Nucleus accumbens (tissue), 56 donors: ENCODE measurements around the gene SLC26A3.

ENCODE experiments used
- DNase-seq, 56 donors: peaks; one replicate each; lab custom pipeline; 2025; lab: John Stamatoyannopoulos, UW

The SLC26A3 gene

DNA sequence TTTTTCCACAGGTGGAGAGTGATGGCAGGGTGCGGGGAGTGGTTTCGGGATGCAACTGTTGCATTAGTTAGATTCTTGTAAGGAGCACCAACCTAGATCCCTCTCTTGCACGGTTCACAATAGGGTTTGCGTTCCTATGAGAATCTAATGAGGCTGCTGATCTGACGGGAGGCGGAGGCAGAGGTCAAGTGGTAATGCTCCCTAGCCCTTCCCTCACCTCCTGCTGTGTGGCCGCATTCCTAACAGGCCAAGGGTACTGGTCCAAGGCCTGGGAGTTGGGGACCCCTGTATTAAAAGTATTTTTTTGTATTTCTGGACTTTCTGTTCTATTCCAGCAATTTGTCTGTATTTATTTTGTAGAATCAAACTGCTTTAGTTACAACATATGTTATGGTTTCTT lies 51.9 kb downstream of the SLC26A3 start:
- no peak for DNase-seq

DNA sequence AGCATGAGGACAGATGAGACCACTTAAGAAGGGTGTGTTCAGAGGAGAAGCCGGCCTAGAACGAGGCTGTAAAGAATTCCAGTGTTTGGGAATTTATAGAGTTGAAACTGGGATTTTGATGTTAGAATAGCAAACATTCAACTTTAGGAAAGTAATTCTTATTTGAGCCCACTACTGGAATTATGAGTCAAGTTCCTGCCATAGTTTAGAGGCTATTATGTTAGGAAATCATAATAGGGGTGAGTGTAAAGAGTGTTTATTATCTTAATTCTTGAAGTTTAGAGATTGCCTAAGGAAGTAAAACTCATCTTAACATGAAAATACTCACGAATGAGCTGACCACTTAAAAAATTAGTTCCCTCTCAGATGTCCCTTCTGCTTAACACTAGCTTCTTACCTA lies 57.0 kb downstream of the SLC26A3 start:
- DNase-seq: no peak

DNA sequence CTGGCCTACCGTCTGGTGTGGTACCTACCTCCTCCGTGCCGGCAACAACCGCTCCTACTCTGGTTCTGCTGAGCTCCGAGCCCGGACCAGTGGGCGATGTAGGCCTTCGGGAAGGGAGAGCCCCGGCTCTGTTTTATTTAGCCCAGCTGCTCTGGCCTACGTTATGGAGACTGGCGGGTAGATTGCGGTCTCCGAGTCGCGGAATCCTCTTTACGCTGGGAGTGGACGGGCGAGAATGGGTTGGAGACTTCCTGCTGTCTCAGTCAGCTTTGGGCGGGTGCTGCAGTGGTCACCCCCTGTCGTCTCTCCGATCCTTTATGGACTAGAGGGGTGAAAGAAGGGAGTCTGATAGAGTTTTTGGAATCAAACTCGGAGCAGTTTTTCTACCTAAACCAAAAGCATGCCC lies 58.7 kb downstream of the SLC26A3 start:
- DNase-seq: peak in 3 of 56 donors; percentile 38 to 79 (median 55)

- peak; percentile 64 to 99 (median 95) for DNase-seq
Measured at GRCh38 chr7:107743567-107744344, 59.3 kb downstream of the SLC26A3 start, which contains the start of gene CBLL1. Gene CBLL1, plus strand, starts transcription at chr7:107744142. Its CDS starts 22 bp downstream, at chr7:107744164.

DNA sequence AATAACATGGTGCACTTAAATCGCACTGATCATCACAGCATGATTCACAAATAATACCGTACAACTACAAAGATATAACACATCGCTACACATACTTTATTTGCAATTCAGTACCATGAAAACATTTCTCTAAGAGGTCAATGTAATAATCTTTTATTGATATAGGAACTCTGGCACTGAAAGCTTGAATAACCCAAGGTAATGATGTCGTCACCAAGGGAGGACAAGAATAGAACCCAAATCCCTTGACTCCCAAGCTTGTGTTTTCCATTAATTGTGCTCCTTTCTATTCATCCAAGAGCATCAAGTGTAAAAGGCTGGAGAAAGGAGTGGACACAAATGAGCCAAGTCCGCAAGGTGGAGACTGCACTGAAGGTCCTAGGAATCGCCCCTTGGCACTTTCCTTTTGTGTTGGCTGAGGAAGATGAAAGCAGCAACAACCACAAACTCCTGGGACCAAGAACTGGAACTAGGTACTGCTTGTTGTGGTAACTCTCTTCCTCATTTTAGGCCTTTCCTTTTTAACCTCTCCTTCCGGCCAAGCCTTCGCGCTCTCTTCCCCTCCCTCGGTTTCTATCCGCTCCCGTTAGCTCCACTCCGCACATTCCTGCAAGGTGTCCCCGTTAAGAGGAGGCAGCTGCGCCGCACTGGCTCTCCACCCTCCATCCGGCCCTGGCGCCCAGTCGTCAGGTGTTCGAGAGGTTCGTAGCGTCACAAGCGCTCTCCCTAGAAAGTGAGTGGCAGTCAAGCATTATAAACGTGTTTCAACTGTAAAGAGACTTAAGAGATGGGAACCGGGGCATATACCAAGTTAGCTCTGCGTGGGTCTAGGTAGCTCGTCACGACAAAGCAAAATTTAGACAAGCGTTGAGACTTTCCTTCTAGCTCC lies 60.1 kb downstream of the SLC26A3 start:
- peak in 29 of 56 donors; percentile 29 to 86 (median 66) for DNase-seq

DNA sequence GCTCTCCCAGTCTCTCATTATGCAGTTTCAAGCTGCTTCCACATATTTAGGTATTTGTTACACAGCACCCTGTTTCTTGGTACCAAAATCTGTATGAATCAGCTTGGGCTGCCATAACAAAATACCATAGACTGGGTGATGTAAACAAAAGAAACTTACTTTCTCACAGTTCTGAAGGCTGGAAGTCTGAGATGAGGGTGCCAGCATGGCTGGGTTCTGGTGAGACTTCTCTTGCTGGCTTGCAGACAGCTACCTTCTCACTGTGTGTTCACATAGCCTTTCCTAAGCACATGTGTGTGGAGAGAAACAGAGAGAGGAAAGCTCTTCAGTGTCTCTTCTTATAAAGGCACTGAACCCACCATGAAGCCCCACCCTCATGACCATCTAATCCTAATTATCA lies 74.7 kb downstream of the SLC26A3 start:
- no peak for DNase-seq

GRCh38 chr7:107726356-107727130 lies 76.5 kb downstream of the SLC26A3 start:
- no peak for DNase-seq

DNA sequence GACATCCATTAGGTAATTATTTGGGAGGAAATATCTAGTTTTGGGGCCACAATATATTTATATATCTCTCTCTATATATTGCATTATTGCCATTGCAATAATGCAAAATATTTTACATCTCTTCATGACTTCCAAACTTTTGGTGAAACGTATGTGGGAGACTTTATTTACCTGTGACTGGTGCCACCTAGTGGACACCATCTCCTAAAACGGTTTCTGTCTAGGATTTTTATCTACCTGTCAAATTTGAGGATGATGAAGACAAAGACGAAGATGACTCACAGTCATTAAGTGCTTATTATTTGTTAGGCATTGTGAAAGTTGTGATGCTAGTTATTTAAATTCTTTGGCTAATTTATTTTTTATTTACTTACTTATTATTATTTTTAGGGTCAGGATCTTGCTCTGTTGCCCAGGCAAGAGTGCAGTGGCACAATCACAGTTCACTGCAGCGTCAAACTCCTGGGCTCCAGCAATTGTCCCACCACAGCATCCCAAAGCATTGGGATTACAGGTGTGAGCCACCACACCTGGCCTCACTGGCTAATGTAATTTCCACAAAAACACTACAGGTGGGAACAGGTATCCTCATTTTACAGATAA lies 77.8 kb downstream of the SLC26A3 start:
- DNase-seq: peak in 16 of 56 donors; percentile 1 to 68 (median 10)

GRCh38 chr7:107723255-107723654 lies 79.8 kb downstream of the SLC26A3 start:
- DNase-seq: no peak

- DNase-seq: no peak
Measured at GRCh38 chr7:107721286-107721685, 81.7 kb downstream of the SLC26A3 start.

DNA sequence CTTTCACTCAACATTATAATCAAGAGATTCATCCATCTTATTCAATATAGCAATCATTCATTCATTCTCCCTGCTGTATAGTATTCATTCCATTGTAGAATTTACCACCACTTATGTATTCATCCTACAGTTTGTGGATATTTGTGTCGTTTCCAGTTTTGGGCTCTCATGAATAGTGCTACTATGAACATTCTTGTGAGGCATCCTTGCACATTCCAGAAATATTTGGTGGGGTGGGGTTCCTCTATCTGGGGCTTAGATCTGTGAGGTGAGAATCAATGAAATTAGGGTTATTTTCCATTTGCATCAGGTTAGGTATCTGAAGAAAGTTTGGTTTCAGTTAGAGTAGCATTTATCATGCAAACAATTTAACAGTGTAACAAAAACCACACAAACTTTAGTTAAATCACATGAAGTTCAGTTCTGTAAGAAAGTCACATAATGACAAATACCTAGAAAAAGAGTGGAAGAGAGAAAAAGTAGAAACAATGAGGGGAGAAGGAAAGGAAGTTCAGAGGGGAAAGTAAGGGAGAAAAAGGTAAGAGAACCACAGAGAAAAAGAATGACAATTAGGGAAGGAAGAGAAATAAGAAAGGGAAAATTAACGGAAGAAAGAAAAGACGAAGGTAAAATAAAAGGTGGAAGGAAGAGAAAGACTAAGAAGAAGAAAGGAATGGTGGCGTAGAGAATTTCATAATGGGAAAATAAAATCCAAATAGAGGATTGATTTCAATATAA lies 84.4 kb downstream of the SLC26A3 start:
- DNase-seq: no peak

DNA sequence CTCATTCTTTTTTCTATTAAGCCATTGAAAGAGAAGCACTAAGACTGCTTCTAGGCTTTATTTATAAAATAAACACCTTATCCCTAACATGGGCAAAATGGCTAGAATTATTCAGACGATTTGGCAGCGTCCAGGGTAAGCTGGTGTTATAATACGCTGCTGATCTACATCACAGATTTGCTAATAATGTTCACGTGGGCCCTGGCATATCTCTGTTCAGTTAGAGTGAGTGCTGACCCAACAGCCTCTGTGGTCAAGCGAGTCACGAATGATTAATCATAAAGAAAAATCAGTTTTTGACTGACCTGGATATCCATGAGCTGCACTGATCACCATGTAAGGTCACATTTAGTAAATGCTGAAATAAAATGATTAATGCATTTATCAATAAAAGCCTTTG lies 87.5 kb downstream of the SLC26A3 start:
- no peak for DNase-seq
